ENCODE measurements around the gene SLC9A3.

The SLC9A3 gene

DNA sequence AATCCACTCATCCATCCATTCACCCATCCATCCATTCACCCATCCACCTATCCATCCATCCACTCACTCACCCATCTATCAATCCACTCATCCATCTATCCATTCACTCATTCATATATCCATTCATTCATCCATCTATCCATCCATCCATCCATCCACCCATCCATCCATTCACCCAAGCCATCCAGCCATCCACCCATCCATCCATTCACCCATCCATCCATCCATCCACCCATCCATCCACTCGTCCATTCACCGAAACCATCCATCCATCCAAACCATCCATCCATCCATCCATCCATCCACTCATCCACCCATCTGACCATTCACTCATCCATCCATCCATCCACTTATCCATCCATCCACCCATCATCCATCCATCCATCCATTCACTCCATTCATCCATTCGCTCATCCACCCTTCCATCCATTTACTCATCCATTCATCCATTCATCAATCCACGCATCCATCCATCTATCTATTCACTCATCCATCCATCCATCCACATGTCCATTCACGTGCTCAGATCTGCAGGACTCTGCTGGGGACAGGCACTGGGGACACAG lies 6.6 kb downstream of the SLC9A3 start:
- ChIA-PET POLR2A (no interaction called here), CTCF (no interaction called here)
- no peak overlapping the region for H3K4me3 ChIP-seq (ENCODE audit: low read depth, low read length)
- DNase-seq (ENCODE audit: low read depth, low spot score) = no peak
- TF ChIP-seq, protein P1, sequence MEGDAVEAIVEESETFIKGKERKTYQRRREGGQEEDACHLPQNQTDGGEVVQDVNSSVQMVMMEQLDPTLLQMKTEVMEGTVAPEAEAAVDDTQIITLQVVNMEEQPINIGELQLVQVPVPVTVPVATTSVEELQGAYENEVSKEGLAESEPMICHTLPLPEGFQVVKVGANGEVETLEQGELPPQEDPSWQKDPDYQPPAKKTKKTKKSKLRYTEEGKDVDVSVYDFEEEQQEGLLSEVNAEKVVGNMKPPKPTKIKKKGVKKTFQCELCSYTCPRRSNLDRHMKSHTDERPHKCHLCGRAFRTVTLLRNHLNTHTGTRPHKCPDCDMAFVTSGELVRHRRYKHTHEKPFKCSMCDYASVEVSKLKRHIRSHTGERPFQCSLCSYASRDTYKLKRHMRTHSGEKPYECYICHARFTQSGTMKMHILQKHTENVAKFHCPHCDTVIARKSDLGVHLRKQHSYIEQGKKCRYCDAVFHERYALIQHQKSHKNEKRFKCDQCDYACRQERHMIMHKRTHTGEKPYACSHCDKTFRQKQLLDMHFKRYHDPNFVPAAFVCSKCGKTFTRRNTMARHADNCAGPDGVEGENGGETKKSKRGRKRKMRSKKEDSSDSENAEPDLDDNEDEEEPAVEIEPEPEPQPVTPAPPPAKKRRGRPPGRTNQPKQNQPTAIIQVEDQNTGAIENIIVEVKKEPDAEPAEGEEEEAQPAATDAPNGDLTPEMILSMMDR (IDR thresholded peaks at IDR 0.05; ENCODE audit: insufficient read depth, low read length, missing control alignments) = no peak

DNA sequence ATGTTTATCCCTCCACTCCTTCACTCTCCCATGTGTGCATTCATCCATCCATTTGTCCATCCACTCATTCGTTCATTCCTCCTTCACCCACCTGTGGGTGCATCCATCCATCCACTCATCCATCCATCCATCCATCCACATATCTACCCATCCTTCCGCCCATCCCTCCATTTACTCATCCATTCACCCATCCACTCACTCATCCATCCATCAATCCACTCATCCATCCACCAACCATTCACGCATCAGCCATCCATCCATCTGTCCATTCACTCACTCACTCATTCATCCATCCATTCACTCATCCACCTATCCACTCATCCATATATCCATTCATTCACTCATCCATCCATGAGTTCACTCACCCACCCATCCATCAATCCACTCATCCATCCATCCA lies 7.3 kb downstream of the SLC9A3 start:
- CTCF ChIA-PET = no interaction called here
- TF ChIP-seq, protein P1 (IDR thresholded peaks at IDR 0.05; ENCODE audit: insufficient read depth, low read length, missing control alignments) = no peak
- H3K4me3 ChIP-seq (ENCODE audit: low read depth, low read length) = no peak overlapping the region
- POLR2A ChIA-PET = no interaction called here
- DNase-seq (ENCODE audit: low read depth, low spot score) = no peak

DNA sequence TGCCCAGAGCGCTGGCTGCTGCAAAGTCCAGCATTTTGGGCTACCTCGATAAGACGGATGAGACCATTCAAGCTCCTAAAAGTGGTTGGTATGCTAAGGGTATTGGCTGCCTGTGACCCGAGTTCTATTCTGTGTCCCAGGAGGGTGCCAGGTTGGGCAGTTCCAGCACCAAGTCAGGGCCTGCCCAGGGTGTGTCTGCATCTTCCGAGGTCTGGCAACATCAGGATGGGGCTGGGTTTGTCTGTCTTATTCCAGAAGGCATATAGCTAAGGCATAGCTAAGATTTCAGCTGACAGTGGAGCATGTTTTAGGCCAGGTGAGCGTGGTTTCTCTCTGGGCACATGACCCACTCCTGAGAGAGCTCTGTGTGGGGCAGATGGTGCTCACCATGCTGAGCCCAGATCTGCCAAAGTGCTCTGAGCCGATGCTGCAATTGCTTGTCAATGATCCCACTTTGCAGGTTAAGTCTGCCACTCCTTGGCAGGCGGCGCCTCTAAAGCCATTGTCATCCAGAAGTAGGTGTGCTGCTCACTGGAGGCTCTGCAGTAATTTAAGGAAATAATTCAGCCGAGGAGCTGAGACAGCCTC lies 7.8 kb downstream of the SLC9A3 start:
- no peak for DNase-seq (ENCODE audit: low read depth, low spot score)
- TF ChIP-seq, protein P1 (IDR thresholded peaks at IDR 0.05; ENCODE audit: insufficient read depth, low read length, missing control alignments) = no peak
- ChIA-PET CTCF (no interaction called here), POLR2A (no interaction called here)
- H3K4me3 ChIP-seq (ENCODE audit: low read depth, low read length) = no peak overlapping the region

DNA sequence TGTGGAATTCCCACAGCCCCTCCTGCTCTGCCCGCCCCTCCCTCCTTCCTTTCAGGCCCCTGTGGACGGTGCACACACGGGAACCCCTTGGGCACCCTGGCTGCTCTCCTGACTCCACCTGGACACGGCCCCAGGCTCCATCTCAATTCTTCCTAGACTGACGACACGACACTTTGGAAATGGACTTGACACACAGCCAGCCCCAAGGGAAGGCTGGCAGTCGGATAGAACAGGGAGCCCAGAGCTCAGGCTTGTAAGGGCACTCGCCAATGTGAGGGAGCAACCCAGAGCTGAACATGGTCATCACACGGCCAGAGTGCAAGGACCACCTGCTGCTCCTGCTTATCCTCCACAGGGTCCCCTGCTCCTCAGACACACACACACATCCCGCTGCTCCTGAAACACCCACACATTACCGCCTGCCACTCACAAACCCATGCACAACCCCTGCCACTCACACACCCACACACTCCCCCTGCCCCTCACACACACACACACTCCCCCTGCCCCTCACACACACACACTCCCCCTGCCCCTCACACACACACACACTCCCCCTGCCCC lies 8.9 kb downstream of the SLC9A3 start:
- TF ChIP-seq, protein P1 (IDR thresholded peaks at IDR 0.05; ENCODE audit: insufficient read depth, low read length, missing control alignments) = no peak
- no peak for DNase-seq (ENCODE audit: low read depth, low spot score)
- ChIA-PET CTCF (no interaction called here), POLR2A (no interaction called here)
- no peak overlapping the region for H3K4me3 ChIP-seq (ENCODE audit: low read depth, low read length)

DNA sequence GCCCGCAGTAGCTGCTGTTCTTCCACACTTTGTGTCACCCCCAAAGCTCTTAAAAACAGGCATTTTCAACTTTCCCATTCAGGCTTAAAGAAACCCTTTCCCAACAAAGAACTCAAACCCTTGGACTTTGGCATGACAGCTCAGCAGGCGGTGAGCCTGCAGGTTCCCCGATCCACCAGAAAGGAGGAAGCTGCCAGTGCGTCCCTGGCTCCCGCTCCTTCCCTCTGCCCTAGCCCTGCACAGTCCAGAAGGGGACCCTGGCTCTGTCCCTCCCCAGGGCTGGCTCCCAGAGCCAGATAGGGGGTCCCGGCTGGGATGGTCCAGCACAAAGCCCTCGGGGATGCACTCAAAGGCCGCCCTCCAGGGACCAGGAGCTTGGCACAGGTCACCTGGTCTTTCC lies 9.6 kb downstream of the SLC9A3 start:
- no peak for DNase-seq (ENCODE audit: low read depth, low spot score)
- CTCF ChIA-PET = no interaction called here
- POLR2A ChIA-PET = no interaction called here
- TF ChIP-seq, protein P1 (IDR thresholded peaks at IDR 0.05; ENCODE audit: insufficient read depth, low read length, missing control alignments) = no peak
- H3K4me3 ChIP-seq (ENCODE audit: low read depth, low read length) = no peak overlapping the region

DNA sequence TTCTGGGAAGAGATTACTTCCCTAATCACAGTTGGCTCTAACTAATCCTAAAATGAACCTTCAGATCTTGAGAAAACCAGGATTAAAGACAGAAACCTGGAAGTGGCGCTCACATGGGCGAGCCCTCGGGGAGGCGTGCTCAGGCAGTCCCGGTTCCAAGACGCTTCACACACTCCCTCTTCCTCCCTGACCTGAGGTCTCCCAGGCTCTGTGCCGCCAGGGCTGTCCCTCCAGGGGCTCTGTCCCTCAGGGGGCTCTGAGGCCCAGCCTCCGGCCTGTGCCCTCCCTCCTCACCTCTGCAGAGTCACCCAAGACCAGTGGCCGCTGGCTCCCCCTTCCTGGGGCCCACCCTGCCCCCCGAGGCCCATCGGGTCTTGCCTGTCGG lies 10.2 kb downstream of the SLC9A3 start:
- TF ChIP-seq, protein P1 (IDR thresholded peaks at IDR 0.05; ENCODE audit: insufficient read depth, low read length, missing control alignments) = no peak
- H3K4me3 ChIP-seq (ENCODE audit: low read depth, low read length) = no peak overlapping the region
- CTCF ChIA-PET = no interaction called here
- POLR2A ChIA-PET = no interaction called here
- DNase-seq (ENCODE audit: low read depth, low spot score) = no peak
